NCI-H748 (cell line): ENCODE results near the gene CDC14A.
"Not testable (repeated sequence)": the region's sequence is repeated elsewhere in the genome, so short reads cannot be mapped to it uniquely, and the experiment has no call there.

Experiments used
- DNase-seq: peaks from one replicate; lab custom pipeline; 2025; ENCODE audit not compliant: unreplicated experiment; lab: John Stamatoyannopoulos, UW

The CDC14A gene

GRCh38 chr1:100332331-100332730 is 20.0 kb upstream of the CDC14A start:
- no peak for DNase-seq

GRCh38 chr1:100335436-100335835 is 16.9 kb upstream of the CDC14A start:
- DNase-seq, result no peak

- not testable (repeated sequence) for DNase-seq
Observed at GRCh38 chr1:100337878-100338277, 14.4 kb upstream of the CDC14A start.

GRCh38 chr1:100339735-100340134 is 12.6 kb upstream of the CDC14A start:
- not testable (repeated sequence) for DNase-seq

GRCh38 chr1:100340494-100340893 is 11.8 kb upstream of the CDC14A start:
- DNase-seq, result no peak

- no peak for DNase-seq
Observed at GRCh38 chr1:100342348-100342747, 10.0 kb upstream of the CDC14A start.

GRCh38 chr1:100343897-100344296 is 8.4 kb upstream of the CDC14A start:
- no peak for DNase-seq

GRCh38 chr1:100344774-100345173 is 7.5 kb upstream of the CDC14A start:
- no peak for DNase-seq

GRCh38 chr1:100346387-100346786 is 5.9 kb upstream of the CDC14A start:
- DNase-seq, result no peak

GRCh38 chr1:100347009-100347966 is 5.0 kb upstream of the CDC14A start:
- DNase-seq, result no peak

GRCh38 chr1:100348549-100349144 is 3.7 kb upstream of the CDC14A start:
- no peak for DNase-seq

- no peak for DNase-seq
Observed at GRCh38 chr1:100349246-100349645, 3.1 kb upstream of the CDC14A start.

- no peak for DNase-seq
Observed at GRCh38 chr1:100350787-100351094, 1.6 kb upstream of the CDC14A start.

- peak; percentile 90 for DNase-seq
Observed at GRCh38 chr1:100351095-100351887, 1.0 kb upstream of the CDC14A start.

GRCh38 chr1:100353071-100353801 is 930 bp downstream of the CDC14A start:
- DNase-seq, result peak; percentile 64

- peak; percentile 30 for DNase-seq
Observed at GRCh38 chr1:100353988-100354387, 1.7 kb downstream of the CDC14A start.

- DNase-seq, result peak; percentile 87
Observed at GRCh38 chr1:100354971-100355394, 2.7 kb downstream of the CDC14A start.

GRCh38 chr1:100358210-100358609 is 5.9 kb downstream of the CDC14A start:
- DNase-seq, result no peak

GRCh38 chr1:100359139-100359538 is 6.8 kb downstream of the CDC14A start:
- DNase-seq, result no peak

- DNase-seq, result no peak
Observed at GRCh38 chr1:100360790-100361510, 8.6 kb downstream of the CDC14A start.
